HG03097 (cell line): ENCODE results near the gene METAP1D.
"Not testable (repeated sequence)": the region's sequence is repeated elsewhere in the genome, so short reads cannot be mapped to it uniquely, and the experiment has no call there.

Experiments used
- ATAC-seq: cut with Tn5 transposase; IDR thresholded peaks from one replicate; pipeline ENCODE4 v1.9.1; 2021; ENCODE audit not compliant: unreplicated experiment, low FRiP score

The METAP1D gene

DNA sequence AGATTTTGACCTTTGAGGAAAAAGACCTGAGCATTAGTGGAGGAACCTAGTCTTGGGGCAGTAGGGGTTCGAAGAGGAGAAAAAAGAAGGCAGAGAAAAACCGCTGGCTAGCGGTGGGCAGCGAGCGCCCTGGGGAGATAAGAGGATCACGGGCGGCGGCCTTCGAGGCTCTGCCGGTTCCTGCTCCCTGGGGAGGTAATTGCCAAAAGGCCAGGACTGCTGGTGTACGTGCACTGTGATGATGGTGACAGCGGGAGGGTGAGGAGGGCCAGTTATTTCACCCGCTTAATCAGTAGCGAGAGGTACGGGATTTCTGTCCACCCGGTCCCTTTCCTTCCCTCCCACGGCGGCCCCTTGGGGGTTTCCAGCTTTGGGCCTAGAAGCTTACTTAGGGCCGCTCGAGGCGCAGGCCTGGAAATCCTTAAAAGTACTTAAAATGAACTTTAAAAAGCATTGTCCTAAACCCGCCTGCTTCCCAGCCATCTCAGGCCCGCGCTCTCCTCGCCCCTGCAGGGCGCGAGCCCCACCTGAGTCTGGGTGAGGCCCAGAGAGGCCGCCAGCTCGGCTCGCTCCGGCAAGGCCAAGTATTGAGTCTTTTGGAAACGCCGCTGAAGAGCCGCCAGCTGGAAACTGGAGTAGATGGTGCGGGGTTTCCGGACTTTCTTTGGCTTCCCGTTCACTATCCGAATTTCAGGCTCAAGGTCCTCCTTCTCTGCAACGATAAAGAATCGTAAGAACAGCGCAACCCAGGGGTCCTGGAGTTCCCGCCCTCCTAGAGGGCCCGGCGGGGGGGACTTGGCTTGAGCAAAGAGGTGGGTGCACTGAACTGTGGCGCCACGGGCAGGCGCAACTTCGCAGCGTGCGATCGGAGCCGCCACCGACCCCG lies 101.4 kb downstream of the METAP1D start:
- ATAC-seq: no peak

DNA sequence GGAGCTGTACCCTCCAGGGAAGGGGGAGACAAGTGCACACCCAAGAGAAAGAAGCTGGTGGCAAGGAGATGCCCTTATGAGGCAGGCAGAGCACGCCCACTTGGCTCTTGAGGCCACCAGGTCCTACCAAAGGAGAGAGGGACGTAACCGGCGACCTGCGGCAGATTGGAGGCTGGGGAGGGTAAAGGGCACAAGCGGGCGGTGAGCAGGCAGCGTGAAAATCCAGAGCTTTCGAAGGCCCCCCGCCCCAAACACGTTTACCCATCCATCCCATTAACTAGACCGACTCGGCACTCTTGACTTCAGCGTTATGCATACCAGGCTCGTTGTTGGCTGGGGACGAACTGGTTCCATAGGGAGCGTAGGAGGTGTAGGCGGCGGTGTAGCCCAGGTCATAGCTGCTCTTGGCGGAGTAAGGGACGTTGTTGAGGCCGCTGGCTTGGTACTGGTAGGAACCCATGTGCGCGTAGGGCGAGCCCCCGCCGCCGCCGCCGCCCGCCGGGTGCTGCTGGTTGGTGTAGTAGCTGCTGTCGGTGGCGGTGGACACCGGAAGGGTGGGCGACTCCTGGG lies 102.2 kb downstream of the METAP1D start:
- no peak for ATAC-seq

DNA sequence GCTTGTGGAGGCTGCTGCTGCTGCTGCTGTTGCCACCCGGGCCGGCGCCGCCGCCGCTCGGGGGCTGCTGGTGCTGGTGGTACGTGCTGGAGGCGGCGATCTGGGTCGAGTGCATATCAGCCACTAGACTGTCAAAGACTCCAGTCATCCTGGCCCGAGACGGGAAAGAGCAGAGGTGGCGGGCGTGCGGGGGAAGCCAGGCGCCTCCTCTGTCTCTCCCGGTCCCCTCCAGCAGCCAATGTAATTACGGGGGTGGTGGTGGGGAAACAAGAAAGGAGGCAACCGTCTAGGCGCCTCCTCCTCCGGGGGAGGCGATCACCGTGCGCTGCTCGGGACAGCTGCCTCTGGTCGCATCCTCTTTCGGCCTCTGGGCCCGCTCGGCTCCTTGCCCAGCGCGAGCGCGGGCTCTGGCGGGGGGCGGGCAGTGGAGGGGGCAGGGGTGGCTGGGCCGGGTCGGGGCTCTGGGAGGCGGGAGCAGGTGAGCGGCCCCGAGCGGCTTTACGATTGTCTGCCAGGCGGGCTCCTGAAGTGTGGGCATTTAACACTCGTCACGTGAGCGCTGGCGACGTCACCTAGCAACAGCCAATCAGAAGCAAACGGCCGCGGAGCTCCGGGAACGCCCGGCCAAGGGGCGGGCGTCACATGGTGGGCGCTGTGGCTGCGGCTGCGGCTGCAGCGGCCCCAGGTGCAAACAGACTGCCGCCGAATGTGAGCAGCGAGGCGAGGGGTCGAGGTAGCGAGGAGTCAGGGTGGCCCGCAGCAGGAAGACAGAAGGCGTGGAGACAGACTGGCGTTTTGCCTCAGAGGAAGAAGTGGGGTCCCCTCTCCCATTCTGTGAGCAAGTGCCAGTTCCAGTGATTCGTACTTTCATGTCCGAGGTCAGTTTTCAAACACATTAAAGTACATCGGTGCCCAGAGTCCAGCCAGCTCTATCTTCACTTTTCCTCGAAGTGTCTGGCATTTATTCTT lies 102.9 kb downstream of the METAP1D start, which contains the start of gene DLX2:
DLX2 (minus strand) TSS at position 510 of the 969 bp plus-strand sequence; CDS start at position 148, 362 bp downstream.
- ATAC-seq: peak; percentile 65

DNA sequence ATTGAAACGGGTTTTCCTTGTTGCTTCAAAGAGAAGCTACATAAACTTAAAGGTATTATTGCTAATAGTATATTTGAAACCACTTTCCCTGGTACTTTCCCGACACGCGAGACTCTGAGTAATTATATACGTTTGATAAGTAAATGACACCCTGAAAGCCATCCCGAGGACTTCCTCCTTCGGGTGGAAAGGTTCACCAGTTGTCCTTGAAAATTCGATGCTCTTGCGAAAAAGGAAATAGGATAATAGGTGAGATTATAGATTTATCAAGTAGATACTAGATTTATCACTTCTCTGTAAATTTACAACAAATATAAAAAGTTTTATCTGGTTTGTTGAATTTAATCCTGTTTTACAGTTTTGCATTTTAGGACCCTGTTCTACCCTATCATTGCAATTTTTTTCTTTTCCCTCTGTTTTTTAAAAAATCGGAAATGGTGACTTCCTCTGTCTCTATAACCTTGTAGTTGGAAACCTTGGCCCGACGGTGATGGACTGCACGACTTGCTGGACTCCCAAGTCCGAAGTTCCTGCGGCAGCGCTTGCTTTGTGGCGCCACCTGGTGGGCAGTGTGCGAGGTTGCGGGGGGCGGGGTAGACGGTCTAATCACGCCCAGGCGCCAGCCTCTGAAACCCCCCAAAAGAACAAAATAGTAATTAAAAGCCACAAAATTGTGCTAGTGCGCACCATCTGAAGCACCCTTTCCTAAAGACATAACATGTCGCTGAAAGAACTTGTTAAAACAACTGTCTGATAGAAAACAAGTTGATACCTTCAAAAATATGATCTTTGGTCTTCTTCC lies 103.9 kb downstream of the METAP1D start:
- no peak for ATAC-seq

DNA sequence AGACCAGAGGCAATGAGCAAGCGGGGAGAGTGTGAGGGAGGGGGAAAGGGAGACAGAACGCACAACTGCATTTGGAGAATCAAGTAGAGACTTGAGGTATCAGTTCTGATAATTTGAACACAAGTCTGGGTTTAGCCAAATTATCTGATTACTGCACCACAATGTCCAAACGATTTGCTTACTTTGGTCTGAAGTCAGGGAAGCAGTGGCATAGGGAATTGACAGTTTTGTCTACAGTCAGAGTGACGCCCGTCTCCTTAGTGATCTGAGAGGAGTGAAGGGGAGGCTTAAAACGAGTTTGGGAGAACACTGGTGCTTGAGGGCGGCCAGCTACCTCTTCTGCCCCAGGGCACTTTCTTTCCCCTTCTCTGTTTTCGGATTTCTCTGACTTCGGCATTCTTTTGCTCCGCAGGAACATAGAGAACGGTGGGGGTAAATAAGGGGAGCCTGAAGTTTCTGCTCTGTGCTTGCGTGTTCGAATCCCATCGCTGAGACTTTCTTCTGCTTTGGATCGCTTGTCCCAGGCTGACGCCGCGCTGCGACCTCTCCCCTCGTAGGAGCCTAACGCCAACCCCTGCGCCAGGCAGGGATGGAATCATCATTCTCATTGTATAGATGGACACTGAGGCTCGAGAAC lies 105.8 kb downstream of the METAP1D start:
- no peak for ATAC-seq

DNA sequence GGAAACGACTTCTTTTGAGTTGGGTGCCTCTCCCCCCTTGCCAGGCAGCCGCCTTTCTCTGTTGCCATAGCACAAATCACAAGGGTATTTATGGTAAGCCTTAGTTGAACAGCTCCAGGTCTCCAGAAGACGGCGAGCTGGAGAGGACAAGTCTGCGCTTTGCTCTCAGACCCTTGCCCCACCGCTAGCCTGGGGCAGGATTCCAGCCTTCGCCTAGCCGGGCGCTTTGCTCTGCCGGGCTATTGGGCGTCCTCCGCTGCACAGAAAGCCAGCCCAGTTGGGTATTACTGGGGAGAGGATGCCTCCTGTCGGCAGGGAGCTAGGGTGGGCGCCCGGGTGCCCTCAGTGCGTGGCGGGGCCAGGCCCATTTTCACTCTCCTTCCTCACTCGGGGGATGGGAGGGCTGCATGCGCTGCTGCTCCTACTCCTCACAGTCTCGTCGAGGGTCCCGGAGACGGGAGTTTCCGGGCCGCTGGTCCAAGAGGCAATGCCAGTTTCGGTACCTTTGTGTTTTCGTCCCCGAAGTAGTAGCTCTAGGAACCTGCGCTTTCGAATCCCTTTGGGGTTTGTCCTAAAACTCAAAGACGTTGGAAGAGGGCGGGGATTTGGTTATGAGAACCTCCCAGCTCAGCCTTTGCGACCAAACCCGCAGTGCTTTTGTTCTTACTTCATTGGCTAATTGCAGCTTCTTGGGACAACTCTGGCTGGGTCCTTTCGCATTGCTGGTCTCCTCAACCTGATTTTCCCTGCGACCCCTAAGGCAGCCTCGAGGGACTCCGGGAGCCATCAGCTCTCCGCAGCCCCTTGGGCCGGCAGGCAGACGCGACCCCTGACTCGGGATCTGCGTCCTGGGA lies 106.6 kb downstream of the METAP1D start:
- no peak for ATAC-seq

DNA sequence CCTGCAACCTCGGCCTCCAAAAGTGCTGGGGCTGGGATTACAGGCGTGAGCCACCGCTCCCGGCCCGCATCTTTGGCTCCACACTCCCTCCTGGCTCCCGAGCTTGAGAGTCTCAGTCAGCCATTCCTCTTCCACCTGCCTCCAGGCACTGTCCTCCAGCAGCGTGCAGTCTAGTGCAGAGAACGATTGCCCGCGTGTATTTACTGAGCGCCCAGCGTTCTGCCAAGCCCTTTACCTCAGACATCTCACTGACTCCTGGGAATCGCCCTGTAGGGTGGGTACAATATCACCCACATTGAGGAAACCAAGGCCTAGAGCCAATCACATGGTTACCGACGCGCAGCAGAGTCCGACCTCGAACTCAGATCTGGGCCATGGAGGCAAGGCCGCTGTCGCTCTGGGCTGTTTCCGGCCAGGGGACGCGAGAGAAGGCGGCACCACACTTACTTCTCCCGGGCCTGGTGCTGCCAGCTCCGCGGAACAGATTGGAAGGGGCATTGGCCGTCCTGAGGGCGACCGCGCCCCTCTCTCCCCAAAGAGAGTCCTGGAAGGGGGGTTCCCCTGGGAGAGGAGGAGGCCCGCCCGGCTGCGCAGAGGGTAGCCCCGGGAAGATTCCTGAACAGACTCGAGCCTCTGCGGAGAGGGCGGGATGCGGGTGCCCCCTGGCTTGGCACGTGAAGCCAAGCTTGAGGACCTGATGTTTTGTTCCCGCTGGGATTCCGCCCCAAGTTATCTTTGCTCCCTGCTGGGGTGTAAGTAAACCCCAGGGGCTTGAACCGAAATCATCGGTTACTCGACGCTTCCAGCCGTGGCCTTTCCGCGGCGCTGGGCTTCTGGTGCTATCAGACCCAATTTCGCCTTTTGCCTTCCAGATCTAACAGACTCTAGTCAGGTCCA lies 108.2 kb downstream of the METAP1D start:
- ATAC-seq: no peak

DNA sequence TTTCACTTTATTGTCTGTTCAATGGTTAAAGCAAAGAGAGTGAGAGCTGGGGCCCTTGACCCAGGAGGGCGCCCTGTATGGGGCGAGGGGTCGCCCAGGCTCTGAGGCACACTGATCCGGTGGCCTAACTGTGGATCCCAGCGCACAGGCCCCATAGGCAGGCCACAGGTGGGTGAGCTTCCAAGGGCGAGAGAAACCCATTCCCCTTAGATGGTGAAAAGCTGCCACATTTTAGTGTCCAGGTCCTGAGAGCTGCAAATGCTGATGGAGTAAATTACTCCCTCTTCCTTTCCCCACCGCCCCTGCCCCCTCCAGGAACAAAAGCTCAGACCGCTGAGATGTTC lies 108.8 kb downstream of the METAP1D start:
- ATAC-seq: no peak

DNA sequence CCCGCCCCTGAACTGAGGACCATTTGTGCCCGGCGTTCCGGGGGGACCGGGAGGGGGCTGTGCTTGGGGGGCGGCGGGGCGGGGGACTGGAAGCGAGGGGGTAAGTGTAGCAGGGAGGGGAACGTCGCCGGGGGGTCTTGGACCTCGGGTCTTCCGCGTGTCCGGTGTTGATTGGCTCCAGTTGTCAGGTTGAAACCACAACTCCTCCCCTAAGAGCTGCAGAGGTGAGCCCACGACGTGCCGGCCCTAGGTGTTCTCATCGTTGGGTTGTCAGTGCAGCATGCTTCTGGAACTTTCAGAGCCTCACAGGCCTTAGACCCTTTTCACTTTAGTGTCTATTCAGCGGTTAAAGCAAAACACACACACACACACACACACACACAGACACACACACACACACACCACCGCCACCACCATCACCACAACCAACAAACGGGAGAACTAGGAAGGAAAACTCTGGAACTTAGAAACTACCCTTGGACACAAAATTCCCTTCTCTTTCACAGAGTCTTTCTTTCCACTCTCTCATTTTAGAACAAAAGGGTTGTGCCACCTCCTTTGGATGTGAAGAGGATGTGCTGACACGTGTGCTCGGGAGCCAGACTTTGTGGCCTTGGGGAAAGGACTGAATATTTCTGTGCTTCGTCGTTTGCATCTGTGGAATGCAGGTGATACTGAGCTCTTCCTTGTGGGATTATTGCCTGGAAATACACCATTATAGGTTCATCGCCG lies 109.7 kb downstream of the METAP1D start:
- no peak for ATAC-seq

DNA sequence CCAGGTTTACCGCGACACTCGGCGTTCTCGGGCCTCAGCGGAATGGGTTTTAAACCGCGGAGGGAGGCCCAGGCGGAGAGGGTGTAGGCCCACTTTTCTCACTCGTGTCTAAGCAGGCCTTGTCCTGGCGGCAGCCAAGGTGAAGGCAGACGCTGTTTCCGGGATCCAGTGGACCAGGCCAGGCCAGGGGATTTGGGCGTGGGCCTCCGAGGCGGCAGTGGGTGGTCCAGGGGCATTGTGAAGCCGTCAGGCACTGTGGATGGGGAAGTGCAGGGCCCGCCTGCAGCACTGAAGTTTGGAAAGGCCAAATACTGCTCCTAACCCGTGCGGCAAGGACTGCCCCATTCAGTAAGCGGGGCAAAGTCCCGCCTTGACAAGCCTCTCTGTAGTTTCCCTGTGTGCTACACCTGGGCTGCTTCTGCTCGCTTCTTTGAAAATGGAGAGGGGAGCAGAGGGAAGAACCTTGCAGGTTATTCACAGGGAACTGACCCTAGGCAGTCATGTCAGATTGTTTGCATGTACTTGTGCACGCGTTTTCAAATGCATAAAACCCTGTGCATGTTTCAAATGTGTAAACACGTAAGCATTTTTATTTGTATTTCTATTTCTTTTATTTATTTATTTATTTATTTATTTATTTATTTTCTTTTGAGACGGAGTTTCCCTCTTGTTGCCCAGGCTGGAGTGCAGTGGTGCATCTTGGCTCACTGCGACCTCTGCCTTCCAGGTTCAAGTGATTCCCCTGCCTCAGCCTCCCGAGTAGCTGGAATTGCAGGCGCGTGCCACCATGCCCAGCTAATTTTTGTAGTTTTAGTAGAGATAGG lies 110.4 kb downstream of the METAP1D start:
- ATAC-seq: no peak

DNA sequence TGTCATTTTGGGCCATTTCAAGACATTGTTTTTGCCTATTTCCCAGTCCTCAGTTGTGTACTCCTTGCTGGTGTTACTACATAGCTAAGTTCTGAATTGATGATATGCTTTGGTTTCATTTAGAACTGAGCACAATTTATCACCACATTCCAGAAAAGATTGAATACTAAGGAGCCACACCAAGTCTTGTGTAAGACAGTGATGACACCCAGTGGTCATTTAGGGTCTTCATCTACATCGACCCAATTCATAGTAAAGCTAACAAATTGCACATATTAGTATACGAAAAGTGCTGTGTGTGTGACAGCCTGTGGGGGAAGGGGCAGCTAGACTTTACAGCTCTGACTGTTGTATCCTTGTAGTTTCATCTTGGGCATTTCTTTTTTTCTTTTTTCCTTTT lies 113.9 kb downstream of the METAP1D start:
- no peak for ATAC-seq

DNA sequence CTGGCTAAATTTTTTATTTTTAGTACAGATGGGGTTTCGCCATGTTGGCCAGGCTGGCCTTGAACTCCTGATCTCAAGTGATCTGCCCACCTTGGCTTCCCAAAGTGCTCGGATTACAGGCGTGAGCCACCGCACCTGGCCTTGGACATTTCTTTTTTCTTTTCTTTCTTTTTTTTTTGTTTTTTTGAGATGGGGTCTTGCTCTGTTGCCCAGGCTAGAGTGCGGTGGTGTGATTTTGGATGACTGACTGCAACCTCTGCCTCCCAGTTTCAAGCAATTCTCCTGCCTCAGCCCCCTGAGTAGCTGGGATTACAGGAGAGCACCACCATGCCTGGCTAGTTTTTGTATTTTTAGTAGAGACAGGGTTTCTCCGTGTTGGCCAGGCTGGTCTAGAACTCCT lies 114.4 kb downstream of the METAP1D start:
- not testable (repeated sequence) for ATAC-seq

DNA sequence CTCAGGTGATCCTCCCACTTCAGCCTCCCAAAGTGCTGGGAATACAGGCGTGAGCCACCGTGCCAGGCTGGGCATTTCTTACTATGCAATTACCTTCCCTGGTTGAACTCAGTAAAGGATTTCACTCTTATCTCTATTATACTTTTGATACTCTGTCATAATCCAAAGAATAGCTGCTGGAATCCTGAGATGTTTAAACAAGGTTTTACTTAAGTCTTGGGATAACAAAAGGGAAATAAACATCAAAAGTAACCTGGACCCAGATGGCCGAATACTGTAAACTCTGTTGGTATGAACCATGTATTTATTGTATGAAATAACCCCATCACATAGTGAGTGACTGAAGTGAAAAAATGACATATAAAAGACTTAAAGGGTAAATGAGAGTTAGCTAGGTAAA lies 114.8 kb downstream of the METAP1D start:
- no peak for ATAC-seq

DNA sequence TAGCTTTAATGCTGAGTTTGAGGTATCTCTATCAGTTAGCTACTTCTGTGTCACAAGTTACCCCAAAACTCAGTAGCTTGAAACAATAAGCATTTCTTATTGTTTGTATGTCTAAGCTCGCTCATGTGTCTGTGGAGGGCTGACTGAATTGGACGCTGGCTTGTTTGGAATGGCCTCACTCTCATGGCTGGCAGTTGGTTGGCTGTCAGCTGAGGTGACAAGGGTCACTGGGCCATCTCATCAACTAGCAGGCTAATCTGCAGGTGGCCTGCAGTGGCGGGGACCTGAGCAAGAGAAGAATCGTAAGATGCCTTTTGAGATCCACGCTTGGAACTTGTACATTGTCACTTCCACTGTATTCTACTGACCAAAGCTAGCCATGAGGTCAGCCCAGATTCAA lies 116.4 kb downstream of the METAP1D start:
- ATAC-seq: no peak

DNA sequence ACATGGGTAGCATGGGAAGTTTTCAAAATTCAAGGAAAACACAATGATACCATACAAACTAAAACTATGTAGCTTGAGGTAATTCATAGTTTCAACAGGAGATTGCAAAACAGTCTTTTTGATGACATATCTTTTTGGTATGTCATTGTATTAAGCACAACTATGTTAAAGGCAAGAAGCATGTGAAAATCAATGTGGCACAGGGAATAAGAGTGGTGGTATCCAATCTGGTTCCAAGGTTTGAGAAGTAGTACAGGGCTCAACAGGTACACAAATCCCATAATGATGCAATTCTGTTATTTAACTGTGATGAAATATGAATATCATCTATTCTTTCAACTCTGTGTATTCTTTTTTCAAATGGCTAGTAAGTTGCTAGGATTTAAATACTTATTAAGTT lies 119.3 kb downstream of the METAP1D start:
- no peak for ATAC-seq

DNA sequence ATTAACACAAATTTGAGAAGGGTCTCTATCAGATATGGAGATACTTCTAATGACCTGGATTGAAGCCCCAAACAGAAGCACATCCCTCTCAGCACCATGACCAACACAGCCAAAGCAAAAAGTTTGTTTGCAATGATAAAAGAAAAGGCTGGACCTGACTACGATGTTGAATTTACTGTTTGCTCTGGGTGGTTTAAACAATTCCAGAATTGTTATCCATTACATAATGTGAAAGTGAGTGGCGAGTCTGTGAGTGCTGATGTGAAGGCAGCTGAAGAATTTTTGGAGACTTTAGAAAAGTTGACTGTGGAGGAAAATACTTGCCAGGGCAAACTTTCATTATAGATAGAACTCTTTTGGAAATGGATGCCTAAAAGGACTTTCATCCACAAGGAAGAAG lies 120.4 kb downstream of the METAP1D start:
- ATAC-seq: no peak
